Spinal cord (tissue), 10 donors: ENCODE measurements around the gene MAFF. TPM values are rescaled to one million over a fixed set of nuclear protein-coding genes. Genes with fewer than 3 reads are reported as not detected.
"Not testable (repeated sequence)": the region's sequence is repeated elsewhere in the genome, so short reads cannot be mapped to it uniquely, and the experiment has no call there.

Experiments used
- DNase-seq, 6 donors: peaks; one replicate each; pipeline versions ENCODE4 v3.0.0 to v3.0.0-alpha.2; 2013 to 2015; ENCODE audit warnings: low spot score in 6 of 6, low read depth in 4 of 6
- H3K27ac ChIP-seq: one replicate; pipeline ENCODE4 v1.5.1; 2013; ENCODE audit warnings: low read depth, low read length, control low read depth
- H3K27me3 ChIP-seq: one replicate; pipeline ENCODE4 v1.6.1; 2013; ENCODE audit warnings: low read length; ENCODE audit not compliant: control insufficient read depth, insufficient read depth
- H3K36me3 ChIP-seq: one replicate; pipeline ENCODE4 v1.6.1; 2013; ENCODE audit warnings: low read length; ENCODE audit not compliant: control insufficient read depth, insufficient read depth
- H3K4me1 ChIP-seq: one replicate; pipeline ENCODE4 v1.6.1; 2013; ENCODE audit warnings: low read length; ENCODE audit not compliant: control insufficient read depth, insufficient read depth
- H3K4me3 ChIP-seq: one replicate; pipeline ENCODE4 v1.5.1; 2013; ENCODE audit warnings: low read depth, low read length, control low read depth
- H3K9me3 ChIP-seq: one replicate; pipeline ENCODE4 v1.6.1; 2013; ENCODE audit warnings: low read length; ENCODE audit not compliant: control insufficient read depth, insufficient read depth
- WGBS: methylation state at CpG from one replicate; pipeline ENCODE4 v1.1.5; 2013; ENCODE audit warnings: missing lambda C conversion rate; ENCODE audit not compliant: insufficient coverage; 5-methylcytosine and 5-hydroxymethylcytosine counted together
- long read RNA-seq, 4 donors: transcript quantifications; one replicate each; lab custom pipeline, GENCODE V29; 2026
- polyA plus RNA-seq, 2 donors: library from polyadenylated mRNA; unstranded; fragments of 120-200 nt; gene quantifications; one replicate each; pipeline ENCODE4 v1.2.1, GENCODE V29; 2013; ENCODE audit not compliant: insufficient read length in 2 of 2
- total RNA-seq, 2 donors: library from RNA; depleted of rRNA in 1 of 2; stranded (reverse); fragments of 120-200 nt in 1 of 2; fragments of >200 nt in 1 of 2; gene quantifications; one replicate each; pipeline versions ENCODE4 v1.2.3 to v1.2.4, GENCODE V29; 2013 to 2014
- donor health status: healthy.

MAFF gene
- total RNA-seq = 1 to 10 TPM; 6.6 to 7.1 TPM
- 1 to 10 TPM; 4.7 to 5.9 TPM for polyA plus RNA-seq
- long read RNA-seq, donor 1, partial matches to known transcripts = 0 of 4 reads
- long read RNA-seq, donor 1, other reads (novel, unspliced or antisense) = 0 of 4 reads
- long read RNA-seq, donor 2, partial matches to known transcripts = 0 of 2 reads
- long read RNA-seq, donor 2, other reads (novel, unspliced or antisense) = 0 of 2 reads
- long read RNA-seq, donor 3, partial matches to known transcripts = 6 of 7 reads
- long read RNA-seq, donor 3, other reads (novel, unspliced or antisense) = 0 of 7 reads
- long read RNA-seq, donor 4, partial matches to known transcripts = 0 of 5 reads
- long read RNA-seq, donor 4, other reads (novel, unspliced or antisense) = 0 of 5 reads

- Histone ChIP-seq H3K4me1 (peaks cover 38% of the 10 kb centered on the region), H3K27me3 (peaks cover 5% of the 10 kb centered on the region), H3K4me3 (peak within 1 kb of the TSS; percentile 55), H3K36me3 (peaks cover 7% of the 10 kb centered on the region), H3K27ac (peak within 1 kb of the TSS; percentile 79), H3K9me3 (no peaks in the 10 kb centered on the region)
- peak in 4 of 6 donors; percentile 71 to 95 (median 90) for DNase-seq
- under 1% methylated on average over 83 of the region's 85 CpGs for WGBS
Observed at GRCh38 chr22:38201711-38202436, at the start of gene MAFF. TSS of gene MAFF (plus strand) at chr22:38201994. CDS start at chr22:38213854, 11,860 bp downstream.

GRCh38 chr22:38153821-38154562 is 47.8 kb upstream of the MAFF start:
- H3K27me3 ChIP-seq = no peaks in the 10 kb centered on the region
- peaks cover 11% of the 10 kb centered on the region for H3K4me1 ChIP-seq
- no peaks in the 10 kb centered on the region for H3K9me3 ChIP-seq
- no peaks in the 10 kb centered on the region for H3K36me3 ChIP-seq
- H3K27ac ChIP-seq = no peak overlapping the region
- H3K4me3 ChIP-seq = no peak overlapping the region
- WGBS = 72% methylated on average over 4 of the region's 4 CpGs
- peak in 1 of 6 donors; percentile 9 for DNase-seq

GRCh38 chr22:38154563-38154915 is 47.3 kb upstream of the MAFF start:
- not testable (repeated sequence) for DNase-seq, H3K27me3 ChIP-seq, H3K4me3 ChIP-seq, H3K27ac ChIP-seq, H3K9me3 ChIP-seq, H3K36me3 ChIP-seq
- peaks cover 11% of the 10 kb centered on the region for H3K4me1 ChIP-seq
- WGBS = no CpG with 5 or more reads among the region's 1 CpG

- H3K9me3 ChIP-seq = no peaks in the 10 kb centered on the region
- peaks cover 11% of the 10 kb centered on the region for H3K4me1 ChIP-seq
- no peaks in the 10 kb centered on the region for H3K27me3 ChIP-seq
- no CpG with 5 or more reads among the region's 1 CpG for WGBS
- H3K36me3 ChIP-seq = no peaks in the 10 kb centered on the region
- no peak overlapping the region for H3K4me3 ChIP-seq
- DNase-seq = no peak
- no peak overlapping the region for H3K27ac ChIP-seq
Observed at GRCh38 chr22:38155703-38156102, 46.1 kb upstream of the MAFF start.

- Histone ChIP-seq H3K4me3 (no peak overlapping the region), H3K27me3 (no peaks in the 10 kb centered on the region), H3K36me3 (peaks cover 22% of the 10 kb centered on the region), H3K27ac (no peak overlapping the region), H3K9me3 (no peaks in the 10 kb centered on the region), H3K4me1 (peaks cover 37% of the 10 kb centered on the region)
- DNase-seq = no peak
- WGBS = 81% methylated on average over 13 of the region's 14 CpGs
Observed at GRCh38 chr22:38162881-38163843, 38.6 kb upstream of the MAFF start.

GRCh38 chr22:38163844-38164550 is 37.8 kb upstream of the MAFF start:
- 80% methylated on average over 13 of the region's 13 CpGs for WGBS
- H3K27ac ChIP-seq = no peak overlapping the region
- no peak overlapping the region for H3K4me3 ChIP-seq
- peaks cover 25% of the 10 kb centered on the region for H3K36me3 ChIP-seq
- H3K4me1 ChIP-seq = peaks cover 46% of the 10 kb centered on the region
- DNase-seq = no peak
- no peaks in the 10 kb centered on the region for H3K27me3 ChIP-seq
- H3K9me3 ChIP-seq = no peaks in the 10 kb centered on the region

- WGBS = 75% methylated on average over 7 of the region's 7 CpGs
- H3K4me3 ChIP-seq = no peak overlapping the region
- peaks cover 50% of the 10 kb centered on the region for H3K4me1 ChIP-seq
- no peaks in the 10 kb centered on the region for H3K27me3 ChIP-seq
- no peaks in the 10 kb centered on the region for H3K9me3 ChIP-seq
- DNase-seq = no peak
- no peak overlapping the region for H3K27ac ChIP-seq
- H3K36me3 ChIP-seq = peaks cover 25% of the 10 kb centered on the region
Observed at GRCh38 chr22:38164551-38164918, 37.3 kb upstream of the MAFF start.

- Histone ChIP-seq H3K4me3 (no peak overlapping the region), H3K4me1 (peaks cover 50% of the 10 kb centered on the region), H3K36me3 (peaks cover 25% of the 10 kb centered on the region), H3K9me3 (no peaks in the 10 kb centered on the region), H3K27ac (no peak overlapping the region), H3K27me3 (no peaks in the 10 kb centered on the region)
- 72% methylated on average over 3 of the region's 13 CpGs for WGBS
- DNase-seq = no peak
Observed at GRCh38 chr22:38165922-38166593, 35.7 kb upstream of the MAFF start.
